ENCODE data around the gene FGF8. TPM values are rescaled to one million over a fixed set of nuclear protein-coding genes. Genes with fewer than 3 reads are reported as not detected.

FGF8 gene
- total RNA-seq, 1 experiment from 2014 or later, result not detected

GRCh38 chr10:101763141-101763846 lies 12.6 kb downstream of the FGF8 start:
- no TSS peak for BruUV-seq (replicated peaks)
- no peak for DNase-seq
- H3K4me3 ChIP-seq, result no peak overlapping the region
- intact Hi-C loops (cut with micrococcal nuclease; ENCODE audit: unreplicated experiment), result no loop called here
- no peak overlapping the region for H3K27ac ChIP-seq
- H3K36me3 ChIP-seq (ENCODE audit: low read depth), result no peaks in the 10 kb centered on the region
- H3K9me3 ChIP-seq (ENCODE audit: insufficient read depth, low read depth), result no peaks in the 10 kb centered on the region
- no peaks in the 10 kb centered on the region for H3K4me1 ChIP-seq (replicated peaks; ENCODE audit: insufficient read depth)
- no peaks in the 10 kb centered on the region for H3K27me3 ChIP-seq (ENCODE audit: insufficient read depth, low read depth)
- TF ChIP-seq EZH2 (IDR thresholded peaks at IDR 0.05; ENCODE audit: low read depth) (no peak), CTCF (conservative IDR thresholded peaks at IDR 0.05) (no peak)
- H2AFZ ChIP-seq, result no peak overlapping the region
- no peaks in the 10 kb centered on the region for H3K79me2 ChIP-seq (ENCODE audit: low read depth)
- no peaks in the 10 kb centered on the region for H3K9me2 ChIP-seq (ENCODE audit: insufficient read depth)
- H3K4me2 ChIP-seq, result no peak overlapping the region
- no peaks in the 10 kb centered on the region for H4K20me1 ChIP-seq (ENCODE audit: insufficient read depth)
- POLR2A ChIA-PET (ENCODE audit: unreplicated experiment), result no interaction called here
- CTCF ChIA-PET, result no interaction called here
- H3F3A ChIP-seq (ENCODE audit: insufficient read depth, low read depth), result no peaks in the 10 kb centered on the region

GRCh38 chr10:101762736-101763135 lies 13.2 kb downstream of the FGF8 start:
- Histone ChIP-seq H3K9me3 (ENCODE audit: insufficient read depth, low read depth) (no peaks in the 10 kb centered on the region), H3K27ac (no peak overlapping the region), H3K79me2 (ENCODE audit: low read depth) (no peaks in the 10 kb centered on the region), H2AFZ (no peak overlapping the region), H3K27me3 (ENCODE audit: insufficient read depth, low read depth) (no peaks in the 10 kb centered on the region), H4K20me1 (ENCODE audit: insufficient read depth) (no peaks in the 10 kb centered on the region), H3K4me2 (no peak overlapping the region), H3K4me3 (no peak overlapping the region), H3F3A (ENCODE audit: insufficient read depth, low read depth) (no peaks in the 10 kb centered on the region), H3K4me1 (replicated peaks; ENCODE audit: insufficient read depth) (no peaks in the 10 kb centered on the region), H3K36me3 (ENCODE audit: low read depth) (no peaks in the 10 kb centered on the region), H3K9me2 (ENCODE audit: insufficient read depth) (no peaks in the 10 kb centered on the region)
- ChIA-PET POLR2A (ENCODE audit: unreplicated experiment) (no interaction called here), CTCF (no interaction called here)
- TF ChIP-seq CTCF (conservative IDR thresholded peaks at IDR 0.05) (no peak), EZH2 (IDR thresholded peaks at IDR 0.05; ENCODE audit: low read depth) (no peak)
- no peak for DNase-seq
- intact Hi-C loops (cut with micrococcal nuclease; ENCODE audit: unreplicated experiment), result no loop called here
- BruUV-seq (replicated peaks), result no TSS peak

- Histone ChIP-seq H3K27me3 (ENCODE audit: insufficient read depth, low read depth) (no peaks in the 10 kb centered on the region), H2AFZ (no peak overlapping the region), H3K27ac (no peak overlapping the region), H3F3A (ENCODE audit: insufficient read depth, low read depth) (no peaks in the 10 kb centered on the region), H3K9me3 (ENCODE audit: insufficient read depth, low read depth) (no peaks in the 10 kb centered on the region), H3K9me2 (ENCODE audit: insufficient read depth) (no peaks in the 10 kb centered on the region), H3K4me2 (no peak overlapping the region), H3K4me3 (no peak overlapping the region), H4K20me1 (ENCODE audit: insufficient read depth) (no peaks in the 10 kb centered on the region), H3K36me3 (ENCODE audit: low read depth) (no peaks in the 10 kb centered on the region), H3K4me1 (replicated peaks; ENCODE audit: insufficient read depth) (no peaks in the 10 kb centered on the region), H3K79me2 (ENCODE audit: low read depth) (no peaks in the 10 kb centered on the region)
- TF ChIP-seq CTCF (conservative IDR thresholded peaks at IDR 0.05) (no peak), EZH2 (IDR thresholded peaks at IDR 0.05; ENCODE audit: low read depth) (no peak)
- POLR2A ChIA-PET (ENCODE audit: unreplicated experiment), result no interaction called here
- intact Hi-C loops (cut with micrococcal nuclease; ENCODE audit: unreplicated experiment), result no loop called here
- CTCF ChIA-PET, result no interaction called here
- no peak for DNase-seq
- no TSS peak for BruUV-seq (replicated peaks)
These were observed 14.7 kb downstream of the FGF8 start for GRCh38 chr10:101761226-101761625.
